Metanephros (tissue), 1 donor: ENCODE results near the gene OTOP1. TPM values are rescaled to one million over a fixed set of nuclear protein-coding genes. Genes with fewer than 3 reads are reported as not detected.

Experiments
- total RNA-seq: library from RNA; depleted of rRNA; stranded (reverse); fragments of >200 nt; gene quantifications from one replicate; pipeline ENCODE4 v1.2.3, GENCODE V29; 2014

Gene OTOP1, protein sequence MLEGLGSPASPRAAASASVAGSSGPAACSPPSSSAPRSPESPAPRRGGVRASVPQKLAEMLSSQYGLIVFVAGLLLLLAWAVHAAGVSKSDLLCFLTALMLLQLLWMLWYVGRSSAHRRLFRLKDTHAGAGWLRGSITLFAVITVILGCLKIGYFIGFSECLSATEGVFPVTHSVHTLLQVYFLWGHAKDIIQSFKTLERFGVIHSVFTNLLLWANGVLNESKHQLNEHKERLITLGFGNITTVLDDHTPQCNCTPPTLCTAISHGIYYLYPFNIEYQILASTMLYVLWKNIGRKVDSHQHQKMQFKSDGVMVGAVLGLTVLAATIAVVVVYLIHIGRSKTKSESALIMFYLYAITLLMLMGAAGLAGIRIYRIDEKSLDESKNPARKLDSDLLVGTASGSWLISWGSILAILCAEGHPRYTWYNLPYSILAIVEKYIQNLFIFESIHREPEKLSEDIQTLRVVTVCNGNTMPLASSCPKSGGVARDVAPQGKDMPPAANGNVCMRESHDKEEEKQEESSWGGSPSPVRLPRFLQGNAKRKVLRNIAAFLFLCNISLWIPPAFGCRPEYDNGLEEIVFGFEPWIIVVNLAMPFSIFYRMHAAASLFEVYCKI
- not detected for total RNA-seq

DNA sequence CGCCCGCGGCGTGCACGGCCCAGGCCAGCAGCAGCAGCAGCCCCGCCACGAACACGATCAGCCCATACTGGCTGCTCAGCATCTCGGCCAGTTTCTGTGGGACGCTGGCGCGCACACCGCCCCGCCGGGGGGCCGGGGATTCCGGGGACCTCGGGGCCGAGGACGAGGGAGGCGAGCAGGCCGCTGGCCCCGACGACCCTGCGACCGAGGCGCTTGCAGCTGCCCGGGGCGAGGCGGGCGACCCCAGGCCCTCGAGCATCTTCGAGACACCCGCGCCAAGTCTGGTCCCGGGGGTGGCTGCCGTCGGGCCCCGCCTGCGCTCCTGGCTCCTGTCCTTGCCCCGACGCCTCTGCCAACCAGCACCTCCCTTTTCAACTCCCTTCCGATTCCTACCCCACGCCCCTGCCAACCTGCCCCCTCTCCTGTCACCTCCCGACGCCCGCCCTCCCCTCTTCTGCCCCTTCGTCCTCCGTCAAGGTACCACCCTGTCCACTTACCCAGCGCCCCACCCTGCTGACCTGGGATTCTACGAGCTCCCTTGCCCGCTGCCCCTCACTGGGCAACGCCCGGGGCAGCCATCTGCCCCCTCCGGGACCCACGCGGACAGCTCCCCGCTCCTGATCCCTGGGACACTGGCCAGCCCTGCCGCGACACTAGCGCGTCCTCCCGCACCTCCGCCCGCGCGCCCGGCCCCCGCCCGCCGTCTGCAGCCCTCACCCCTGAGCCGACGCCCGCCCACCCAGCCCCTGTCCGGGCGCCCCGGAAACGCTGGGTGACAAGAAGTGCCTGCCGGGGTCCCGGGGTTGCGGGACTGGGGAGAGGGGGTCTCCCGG is at the start of gene OTOP1:
OTOP1 (minus strand) TSS at position 324 of the 833 bp plus-strand sequence; CDS start at position 259, 65 bp downstream.

DNA sequence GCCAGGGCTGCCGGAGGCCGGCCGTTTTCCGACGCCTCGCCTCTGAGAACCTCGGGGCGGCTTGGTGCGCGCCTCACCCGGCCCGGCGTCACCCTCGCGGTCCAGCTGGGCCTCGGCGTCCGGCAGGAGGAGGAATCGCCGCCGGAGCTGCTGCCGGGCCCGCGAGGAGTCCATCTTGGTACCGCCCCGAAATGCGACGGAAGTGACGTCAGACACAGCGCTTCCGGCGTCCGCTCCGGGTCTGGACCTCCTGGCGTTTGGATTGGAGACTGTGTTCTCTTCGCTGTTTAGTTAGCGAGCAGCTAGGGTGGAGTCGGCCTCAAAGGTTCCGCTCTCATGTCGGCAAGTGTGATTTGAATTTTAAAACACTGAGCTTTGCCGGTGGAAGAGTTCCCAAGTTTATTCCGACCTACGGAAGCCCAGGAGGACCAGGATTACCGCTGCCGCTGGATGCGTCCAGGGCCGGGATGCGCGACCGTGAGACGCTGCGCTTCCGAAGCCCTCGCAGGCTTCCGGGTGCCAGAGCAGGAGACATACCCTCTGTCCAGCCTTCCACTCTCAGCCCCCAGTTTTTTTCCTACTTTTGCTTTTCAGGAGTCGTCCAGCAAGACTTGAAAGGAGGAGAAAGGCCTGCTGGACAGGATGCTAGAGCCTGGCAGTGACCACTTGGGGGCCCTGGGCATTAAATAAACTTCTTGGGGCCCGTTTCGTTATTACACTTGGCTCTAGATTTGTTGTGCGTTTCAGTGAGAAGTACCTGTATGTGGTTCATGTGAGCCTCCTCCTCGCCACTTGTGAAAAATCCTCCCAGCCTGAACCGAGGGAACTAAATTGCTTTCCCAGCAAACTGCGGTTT is 21.5 kb upstream of the OTOP1 start, which contains the start of gene TMEM128:
TMEM128 (minus strand) TSS at position 195 of the 856 bp plus-strand sequence; CDS start at position 174, 21 bp downstream.

Other genes starting within 250 kb of the OTOP1 start
- gene TMEM128, start 21.3 kb upstream of the OTOP1 start, total RNA-seq: 25.2 TPM
- 4.6 TPM for gene LYAR, start 63.2 kb upstream of the OTOP1 start, total RNA-seq
- 5.5 TPM for gene ZBTB49, start 63.3 kb upstream of the OTOP1 start, total RNA-seq
- 1.3 TPM for gene NSG1, start 160.2 kb upstream of the OTOP1 start, total RNA-seq